SK-N-SH (cell line): ENCODE data around the gene EIF4E2. TPM values are rescaled to one million over a fixed set of nuclear protein-coding genes. Genes with fewer than 3 reads are reported as not detected.

Source experiments
- CTCF ChIA-PET: fragments of 300-600, 350-600 bp; formaldehyde crosslinking; extraction: SDS; loops from one replicate; lab custom pipeline; 2021; lab: Yijun Ruan, JAX
- POLR2A ChIA-PET: fragments of 350-600 bp; sonication (Branson Sonifier 250); formaldehyde crosslinking; extraction: SDS; loops from one replicate; lab custom pipeline; 2020; ENCODE audit warnings: antibody characterized with exemption, inconsistent platforms; lab: Yijun Ruan, JAX
- DNase-seq: peaks from one replicate; pipeline ENCODE4 v3.0.0; 2012
- H2AFZ ChIP-seq: fragments of 200-600 bp; sonication (generic); 2 replicates; pipeline ENCODE4 v1.8.1; 2016; ENCODE audit warnings: antibody characterized with exemption, mild to moderate bottlenecking, low read depth
- H3F3A ChIP-seq: fragments of 200-600 bp; sonication (generic); replicated peaks from 2 replicates; pipeline ENCODE3; 2016; ENCODE audit warnings: antibody characterized with exemption, mild to moderate bottlenecking; ENCODE audit not compliant: insufficient read depth
- H3K27ac ChIP-seq, 2 experiments: fragments of 200-500 bp in 1 of 2; fragments of 200-600 bp in 1 of 2; sonication (Bioruptor generic) in 1 of 2; sonication (generic), shearing (Covaris generic) in 1 of 2; 2 replicates each; pipeline versions ENCODE4 v1.5.1 to v1.6.1; 2014 to 2016; ENCODE audit warnings: low read depth in 2 of 2, inconsistent platforms in 1 of 2, low read length in 1 of 2, mild to moderate bottlenecking in 1 of 2, mixed read lengths in 1 of 2
- H3K27me3 ChIP-seq: fragments of 200-600 bp; sonication (generic), shearing (Covaris generic); 2 replicates; pipeline ENCODE4 v1.6.1; 2016; ENCODE audit warnings: mixed run types; ENCODE audit not compliant: insufficient read depth
- H3K36me3 ChIP-seq, 2 experiments: fragments of 200-500 bp in 1 of 2; fragments of 200-600 bp in 1 of 2; sonication (Bioruptor generic) in 1 of 2; sonication (generic) in 1 of 2; replicated peaks in 1 of 2; 2 replicates each; pipeline versions ENCODE3 to v1.5.1; 2014 to 2016; ENCODE audit warnings: low read length in 1 of 2, mild to moderate bottlenecking in 1 of 2; ENCODE audit not compliant: insufficient read depth in 2 of 2, control insufficient read depth in 1 of 2
- H3K4me1 ChIP-seq, 2 experiments: fragments of 200-500 bp in 1 of 2; fragments of 200-600 bp in 1 of 2; sonication (Bioruptor generic) in 1 of 2; sonication (generic), shearing (Covaris generic) in 1 of 2; 2 replicates each; pipeline versions ENCODE4 v1.5.1 to v1.6.1; 2014 to 2016; ENCODE audit warnings: low read depth in 1 of 2, low read length in 1 of 2, mixed run types in 1 of 2; ENCODE audit not compliant: insufficient read depth in 2 of 2, control insufficient read depth in 1 of 2
- H3K4me2 ChIP-seq: fragments of 200-600 bp; sonication (generic), shearing (Covaris generic); 2 replicates; pipeline ENCODE4 v1.6.1; 2017; ENCODE audit warnings: mixed run types
- H3K4me3 ChIP-seq, 2 experiments: fragments of 200-500 bp in 1 of 2; fragments of 200-600 bp in 1 of 2; sonication (Bioruptor generic) in 1 of 2; sonication (generic), shearing (Covaris generic) in 1 of 2; 2 replicates each; pipeline versions ENCODE4 v1.5.1 to v1.8.1; 2014 to 2016; ENCODE audit warnings: low read depth in 2 of 2, inconsistent platforms in 1 of 2, low read length in 1 of 2, mild to moderate bottlenecking in 1 of 2, mixed read lengths in 1 of 2, moderate library complexity in 1 of 2
- H3K79me2 ChIP-seq: fragments of 200-600 bp; sonication (generic); 2 replicates; pipeline ENCODE4 v1.8.1; 2017; ENCODE audit warnings: mild to moderate bottlenecking; ENCODE audit not compliant: insufficient read depth
- H3K9ac ChIP-seq: fragments of 200-600 bp; sonication (generic); 2 replicates; pipeline ENCODE4 v1.6.1; 2017; ENCODE audit warnings: mixed run types
- H3K9me2 ChIP-seq: fragments of 200-600 bp; sonication (generic); 2 replicates; pipeline ENCODE4 v1.6.1; 2017; ENCODE audit warnings: mixed run types
- H3K9me3 ChIP-seq: fragments of 200-600 bp; sonication (generic); 2 replicates; pipeline ENCODE4 v1.6.1; 2017; ENCODE audit warnings: mixed run types, mild to moderate bottlenecking, moderate library complexity
- H4K20me1 ChIP-seq: fragments of 200-600 bp; sonication (generic); 2 replicates; pipeline ENCODE4 v1.6.1; 2017; ENCODE audit warnings: mild to moderate bottlenecking, mixed run types; ENCODE audit not compliant: insufficient read depth
- EP300 ChIP-seq, 2 experiments: IDR thresholded peaks; 2 replicates each; pipeline versions ENCODE4 v1.4.0 to v1.6.1; 2012; ENCODE audit warnings: borderline replicate concordance in 1 of 2, low read depth in 1 of 2, low read length in 1 of 2
- FOXJ3 ChIP-seq: sonication (generic); formaldehyde crosslinking; IDR thresholded peaks from 2 replicates; pipeline ENCODE4 v1.5.1; 2020; ENCODE audit warnings: mild to moderate bottlenecking, missing genetic modification reagents
- IRF3 ChIP-seq: fragments of 150-350 bp; IDR thresholded peaks from 2 replicates; pipeline ENCODE4 v1.6.1; 2016; ENCODE audit warnings: mild to moderate bottlenecking, low read depth, low read length
- JUND ChIP-seq: IDR thresholded peaks from 2 replicates; pipeline ENCODE4 v1.4.0; 2012
- MEF2A ChIP-seq: IDR thresholded peaks from 2 replicates; pipeline ENCODE4 v1.4.0; 2012; ENCODE audit warnings: low read depth, borderline replicate concordance
- MXI1 ChIP-seq: IDR thresholded peaks from 2 replicates; pipeline ENCODE4 v1.6.1; 2012; ENCODE audit warnings: mild to moderate bottlenecking, low read depth, low read length, improper control_type of control experiment
- NFIC ChIP-seq: IDR thresholded peaks from 2 replicates; pipeline ENCODE4 v1.4.0; 2012; ENCODE audit warnings: borderline replicate concordance
- RAD21 ChIP-seq: IDR thresholded peaks from 2 replicates; pipeline ENCODE4 v1.6.1; 2012; ENCODE audit warnings: mild to moderate bottlenecking, low read length
- RFX5 ChIP-seq: IDR thresholded peaks from 2 replicates; pipeline ENCODE4 v1.6.1; 2012; ENCODE audit warnings: mild to moderate bottlenecking, improper control_type of control experiment, low read length
- RXRA ChIP-seq: IDR thresholded peaks from 2 replicates; pipeline ENCODE4 v1.4.0; 2012; ENCODE audit warnings: low read depth, mild to moderate bottlenecking, borderline replicate concordance
- SIN3A ChIP-seq: IDR thresholded peaks from 2 replicates; pipeline ENCODE4 v1.6.1; 2012; ENCODE audit warnings: low read depth, mild to moderate bottlenecking, low read length, moderate library complexity, borderline replicate concordance
- TAF1 ChIP-seq: IDR thresholded peaks from 2 replicates; pipeline ENCODE4 v1.6.1; 2012; ENCODE audit warnings: low read depth, mild to moderate bottlenecking, low read length, moderate library complexity, borderline replicate concordance
- TCF12 ChIP-seq: IDR thresholded peaks from 2 replicates; pipeline ENCODE4 v1.4.0; 2012
- YY1 ChIP-seq: IDR thresholded peaks from 2 replicates; pipeline ENCODE4 v1.4.0; 2012; ENCODE audit warnings: low read depth, mild to moderate bottlenecking
- ZBTB33 ChIP-seq: IDR thresholded peaks from 2 replicates; pipeline ENCODE4 v1.4.0; 2012; ENCODE audit warnings: low read depth, borderline replicate concordance
- WGBS: methylation state at CpG from one replicate; pipeline ENCODE4 v1.1.6; 2017; ENCODE audit warnings: low lambda C conversion rate; 5-methylcytosine and 5-hydroxymethylcytosine counted together
- polyA plus RNA-seq, 3 experiments: library from polyadenylated mRNA; depleted of rRNA; stranded (reverse); fragments of >200 nt; gene quantifications; 2 replicates each; pipeline ENCODE4 v1.2.3, GENCODE V29; 2012

EIF4E2 gene
- polyA plus RNA-seq, 1 of the 3 experiments (the other 2 are of a cell fraction): 29.1 TPM

- peaks cover 2 to 5% of the 10 kb centered on the region in 2 experiments for H3K36me3 ChIP-seq
- no peak overlapping the region for H3K4me2 ChIP-seq
- ChIA-PET POLR2A (no interaction called here), CTCF (interaction anchor here (1.0 to 1.6 kb wide), 3 partner anchors 12 to 21 kb away, joined by 4 to 5 read pairs (median 4); no protein-coding TSS in a partner anchor)
- no peaks in the 10 kb centered on the region for H3K9me3 ChIP-seq
- H3K27ac ChIP-seq: no peak overlapping the region
- H3K9me2 ChIP-seq: no peaks in the 10 kb centered on the region
- no peaks in the 10 kb centered on the region; a peak in 1 of 4 replicates for H3K4me1 ChIP-seq
- TF ChIP-seq FOXJ3 (CRISPR knock-in tag) (no peak), NFIC (no peak), EP300 (IDR thresholded peaks at IDR 0.05; ENCODE audit: borderline replicate concordance in 1 of 2, low read depth in 1 of 2, low read length in 1 of 2) (no peak), IRF3 (no peak), ZBTB33 (no peak)
- 95% methylated on average over 12 of the region's 14 CpGs for WGBS
- no peaks in the 10 kb centered on the region for H4K20me1 ChIP-seq
- peak; percentile 14 for DNase-seq
- peaks cover 23% of the 10 kb centered on the region for H3K79me2 ChIP-seq
- no peak overlapping the region for H3K4me3 ChIP-seq
- H2AFZ ChIP-seq: no peak overlapping the region
- no peak overlapping the region for H3K9ac ChIP-seq
- H3F3A ChIP-seq: no peaks in the 10 kb centered on the region
- H3K27me3 ChIP-seq: no peaks in the 10 kb centered on the region
Measured at GRCh38 chr2:232543491-232543890, 7.0 kb upstream of the EIF4E2 start.

- DNase-seq: peak; percentile 19
- peaks cover 29% of the 10 kb centered on the region for H3K79me2 ChIP-seq
Measured at GRCh38 chr2:232543928-232544631, 6.4 kb upstream of the EIF4E2 start.

More at GRCh38 chr2:232543928-232544631, 6.4 kb upstream of the EIF4E2 start:
- 88% methylated on average over 15 of the region's 19 CpGs for WGBS
- Histone ChIP-seq H3K27ac (no peak overlapping the region), H3K36me3 (peaks cover 2 to 5% of the 10 kb centered on the region in 2 experiments), H4K20me1 (no peaks in the 10 kb centered on the region), H2AFZ (no peak overlapping the region), H3K9ac (no peak overlapping the region), H3K9me2 (no peaks in the 10 kb centered on the region), H3K4me1 (no peaks in the 10 kb centered on the region; a peak in 1 of 4 replicates), H3K4me2 (no peak overlapping the region), H3K9me3 (no peaks in the 10 kb centered on the region), H3F3A (no peaks in the 10 kb centered on the region), H3K4me3 (no peak overlapping the region), H3K27me3 (no peaks in the 10 kb centered on the region)
- CTCF ChIA-PET: interaction anchor here (1.6 kb wide), 1 partner anchor 22 kb away, joined by 5 read pairs; no protein-coding TSS in a partner anchor
- TF ChIP-seq EP300 (IDR thresholded peaks at IDR 0.05; ENCODE audit: borderline replicate concordance in 1 of 2, low read depth in 1 of 2, low read length in 1 of 2): no peak
- TF ChIP-seq MEF2A: no peak
- TF ChIP-seq MXI1: no peak
- no peak for TF ChIP-seq FOXJ3 (CRISPR knock-in tag)
- TF ChIP-seq SIN3A: no peak
- no peak for TF ChIP-seq YY1
- TF ChIP-seq JUND: no peak
- no peak for TF ChIP-seq TAF1
- no peak for TF ChIP-seq TCF12
- no peak for TF ChIP-seq RFX5
- TF ChIP-seq RAD21: no peak
- no peak for TF ChIP-seq RXRA
- POLR2A ChIA-PET: no interaction called here
